ENCODE data around the gene LAIR2. TPM values are rescaled to one million over a fixed set of nuclear protein-coding genes. Genes with fewer than 3 reads are reported as not detected.

LAIR2 gene
- total RNA-seq, 1 donor from 2014 or later: not detected

- no peak overlapping the region for H3K9ac ChIP-seq
- H3K9me3 ChIP-seq (ENCODE audit: low read depth): no peaks in the 10 kb centered on the region
- H2AFZ ChIP-seq (replicated peaks): no peak overlapping the region
- H3K36me3 ChIP-seq: no peaks in the 10 kb centered on the region
- H3F3A ChIP-seq (ENCODE audit: low read depth): no peaks in the 10 kb centered on the region
- no peak overlapping the region for H3K4me2 ChIP-seq
- H3K36me3 Mint-ChIP-seq: no peaks in the 10 kb centered on the region
- no peaks in the 10 kb centered on the region for H3K4me1 ChIP-seq
- H3K27me3 Mint-ChIP-seq (ENCODE audit: insufficient read depth, low read depth): peaks cover 22% of the 10 kb centered on the region
- no peaks in the 10 kb centered on the region for H3K27me3 ChIP-seq
- no peaks in the 10 kb centered on the region for H3K79me2 ChIP-seq (ENCODE audit: low read depth)
- H3K4me3 ChIP-seq: no peak overlapping the region
- no peak overlapping the region for H3K27ac Mint-ChIP-seq
- DNase-seq (ENCODE audit: low spot score): peak; percentile 93
- no peak overlapping the region for H3K27ac ChIP-seq
- H3K4me1 Mint-ChIP-seq: peaks cover 4% of the 10 kb centered on the region
- no peaks in the 10 kb centered on the region for H3K9me3 Mint-ChIP-seq
- H3K4me3 Mint-ChIP-seq: peak overlapping the region; percentile 1
- TF ChIP-seq, protein P1, sequence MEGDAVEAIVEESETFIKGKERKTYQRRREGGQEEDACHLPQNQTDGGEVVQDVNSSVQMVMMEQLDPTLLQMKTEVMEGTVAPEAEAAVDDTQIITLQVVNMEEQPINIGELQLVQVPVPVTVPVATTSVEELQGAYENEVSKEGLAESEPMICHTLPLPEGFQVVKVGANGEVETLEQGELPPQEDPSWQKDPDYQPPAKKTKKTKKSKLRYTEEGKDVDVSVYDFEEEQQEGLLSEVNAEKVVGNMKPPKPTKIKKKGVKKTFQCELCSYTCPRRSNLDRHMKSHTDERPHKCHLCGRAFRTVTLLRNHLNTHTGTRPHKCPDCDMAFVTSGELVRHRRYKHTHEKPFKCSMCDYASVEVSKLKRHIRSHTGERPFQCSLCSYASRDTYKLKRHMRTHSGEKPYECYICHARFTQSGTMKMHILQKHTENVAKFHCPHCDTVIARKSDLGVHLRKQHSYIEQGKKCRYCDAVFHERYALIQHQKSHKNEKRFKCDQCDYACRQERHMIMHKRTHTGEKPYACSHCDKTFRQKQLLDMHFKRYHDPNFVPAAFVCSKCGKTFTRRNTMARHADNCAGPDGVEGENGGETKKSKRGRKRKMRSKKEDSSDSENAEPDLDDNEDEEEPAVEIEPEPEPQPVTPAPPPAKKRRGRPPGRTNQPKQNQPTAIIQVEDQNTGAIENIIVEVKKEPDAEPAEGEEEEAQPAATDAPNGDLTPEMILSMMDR (IDR thresholded peaks at IDR 0.05): peak; percentile 78
- TF ChIP-seq EZH2 (IDR thresholded peaks at IDR 0.05): no peak
- H4K20me1 ChIP-seq (ENCODE audit: low read depth): no peaks in the 10 kb centered on the region
Observed at GRCh38 chr19:54481326-54481930, 21.2 kb upstream of the LAIR2 start.

GRCh38 chr19:54482889-54483288, 19.7 kb upstream of the LAIR2 start:
- no peak for DNase-seq (ENCODE audit: low spot score)
- Histone ChIP-seq H3K27me3 (no peaks in the 10 kb centered on the region), H3K9ac (no peak overlapping the region), H3K27ac (no peak overlapping the region), H3K79me2 (ENCODE audit: low read depth) (no peaks in the 10 kb centered on the region), H3K4me2 (no peak overlapping the region), H3K9me3 (ENCODE audit: low read depth) (no peaks in the 10 kb centered on the region), H3F3A (ENCODE audit: low read depth) (no peaks in the 10 kb centered on the region), H3K4me3 (no peak overlapping the region), H4K20me1 (ENCODE audit: low read depth) (no peaks in the 10 kb centered on the region), H3K4me1 (no peaks in the 10 kb centered on the region), H2AFZ (replicated peaks) (no peak overlapping the region), H3K36me3 (no peaks in the 10 kb centered on the region)
- H3K27ac Mint-ChIP-seq: no peak overlapping the region
- no peak overlapping the region for H3K4me3 Mint-ChIP-seq
- H3K9me3 Mint-ChIP-seq: no peaks in the 10 kb centered on the region
- TF ChIP-seq, protein P1 (IDR thresholded peaks at IDR 0.05): no peak
- TF ChIP-seq EZH2phosphoT487 (IDR thresholded peaks at IDR 0.05) (no peak), EZH2 (IDR thresholded peaks at IDR 0.05) (no peak)
- no peaks in the 10 kb centered on the region for H3K36me3 Mint-ChIP-seq
- H3K27me3 Mint-ChIP-seq (ENCODE audit: insufficient read depth, low read depth): peaks cover 16% of the 10 kb centered on the region
- no peaks in the 10 kb centered on the region for H3K4me1 Mint-ChIP-seq

- Histone ChIP-seq H3K27ac (no peak overlapping the region), H3K4me3 (no peak overlapping the region), H2AFZ (replicated peaks) (no peak overlapping the region), H3K4me2 (no peak overlapping the region), H3K36me3 (no peaks in the 10 kb centered on the region), H4K20me1 (ENCODE audit: low read depth) (no peaks in the 10 kb centered on the region), H3K79me2 (ENCODE audit: low read depth) (no peaks in the 10 kb centered on the region), H3K9ac (no peak overlapping the region), H3F3A (ENCODE audit: low read depth) (no peaks in the 10 kb centered on the region), H3K9me3 (ENCODE audit: low read depth) (no peaks in the 10 kb centered on the region), H3K4me1 (no peaks in the 10 kb centered on the region), H3K27me3 (no peaks in the 10 kb centered on the region)
- Mint-ChIP-seq H3K27ac (no peak overlapping the region), H3K4me3 (no peak overlapping the region), H3K4me1 (no peaks in the 10 kb centered on the region), H3K9me3 (no peaks in the 10 kb centered on the region), H3K27me3 (ENCODE audit: insufficient read depth, low read depth) (peaks cover 13% of the 10 kb centered on the region), H3K36me3 (no peaks in the 10 kb centered on the region)
- TF ChIP-seq EZH2 (IDR thresholded peaks at IDR 0.05): no peak
- no peak for TF ChIP-seq EZH2phosphoT487 (IDR thresholded peaks at IDR 0.05)
- TF ChIP-seq, protein P1 (IDR thresholded peaks at IDR 0.05): no peak
- no peak for DNase-seq (ENCODE audit: low spot score)
Observed at GRCh38 chr19:54484451-54484850, 18.2 kb upstream of the LAIR2 start.

All from neural progenitor cell (in vitro differentiated cells).